Measurements from ENCODE around the gene ATF3. TPM values are rescaled to one million over a fixed set of nuclear protein-coding genes. Genes with fewer than 3 reads are reported as not detected.
A peak's percentile ranks its signal among the peaks of the same experiment; 100 is the strongest.

The ATF3 gene
- total and polyA plus RNA-seq, 4 experiments from 2014 or later = 0.09 to 3.1 (median 2.7) TPM; not detected in 1

DNA sequence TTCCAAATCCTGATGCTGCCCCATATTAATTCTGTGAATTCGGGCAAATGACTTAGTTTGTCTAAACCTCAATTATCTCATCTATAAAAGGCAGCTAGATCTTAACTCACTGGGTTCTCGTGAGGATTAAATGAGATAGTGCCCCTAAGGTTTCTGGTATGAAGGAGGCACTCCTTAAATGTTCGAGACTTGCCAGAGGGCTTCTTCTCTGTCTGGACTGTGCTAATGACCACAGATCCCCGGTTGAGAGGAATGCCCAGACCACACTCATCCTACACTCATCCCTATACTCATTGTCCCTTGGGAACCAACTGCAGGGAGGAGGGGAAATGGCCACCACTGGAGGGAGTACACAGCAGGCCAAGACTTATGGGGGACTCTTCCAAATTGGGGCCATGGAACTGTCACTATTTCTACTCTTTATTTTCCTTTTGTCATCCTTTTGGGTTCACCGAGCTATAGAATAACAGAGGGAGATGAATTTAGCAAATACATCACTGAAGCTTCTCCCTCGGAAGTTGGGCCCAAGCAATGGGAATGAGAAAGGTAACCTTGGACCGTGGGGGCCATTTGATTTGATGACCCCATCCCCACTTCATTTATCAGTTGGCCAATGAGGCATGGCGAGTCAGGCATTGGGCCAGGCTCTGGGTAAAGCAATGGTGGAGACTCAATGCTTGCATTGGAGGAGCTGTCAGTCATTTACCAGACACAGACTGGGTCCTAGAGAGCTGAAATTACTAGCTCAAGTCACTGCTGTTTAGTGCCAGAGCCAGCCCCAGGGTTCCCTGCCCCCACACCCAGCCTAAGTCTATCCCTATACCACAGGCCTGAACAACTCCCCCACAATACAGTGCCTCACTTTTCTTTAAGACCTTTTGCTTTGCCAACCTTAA is 5.1 kb downstream of the ATF3 start:
- no peak overlapping the region for H3K4me3 ChIP-seq (ENCODE audit: low read length in 2 of 2)
- ChIA-PET CTCF (ENCODE audit: partially characterized antibody) (interaction anchor here (0.6 to 2.5 kb wide), 2 partner anchors 16 to 92 kb away, joined by 3 to 8 read pairs; no protein-coding TSS in a partner anchor), POLR2A (ENCODE audit: partially characterized antibody) (no interaction called here)
- H3K27me3 Mint-ChIP-seq = peaks cover 7 to 16% of the 10 kb centered on the region in 2 donors
- H3K9me3 ChIP-seq (ENCODE audit: control insufficient read depth in 1 of 2, low read length in 2 of 2) = no peaks in the 10 kb centered on the region
- peaks cover 0 to 8% of the 10 kb centered on the region in 2 donors for H3K36me3 Mint-ChIP-seq
- no peaks in the 10 kb centered on the region for H3K9me3 Mint-ChIP-seq
- intact Hi-C loops (cut with micrococcal nuclease) = no loop called here
- H3K27ac ChIP-seq (ENCODE audit: low read depth, low read length) = no peak overlapping the region
- peak overlapping the region in 1 of 7 donors; percentile 66 for H3K27ac Mint-ChIP-seq
- no peaks in the 10 kb centered on the region for H3K27me3 ChIP-seq (ENCODE audit: insufficient read depth, low read length)
- H3K4me3 Mint-ChIP-seq = no peak overlapping the region
- peaks cover 5 to 10% (median 7%) of the 10 kb centered on the region in 4 donors for H3K4me1 Mint-ChIP-seq
- DNase-seq = no peak
- H3K36me3 ChIP-seq (ENCODE audit: insufficient read depth, low read length) = no peaks in the 10 kb centered on the region
- peaks cover 8% of the 10 kb centered on the region for H3K4me1 ChIP-seq (ENCODE audit: insufficient read depth, low read length)

DNA sequence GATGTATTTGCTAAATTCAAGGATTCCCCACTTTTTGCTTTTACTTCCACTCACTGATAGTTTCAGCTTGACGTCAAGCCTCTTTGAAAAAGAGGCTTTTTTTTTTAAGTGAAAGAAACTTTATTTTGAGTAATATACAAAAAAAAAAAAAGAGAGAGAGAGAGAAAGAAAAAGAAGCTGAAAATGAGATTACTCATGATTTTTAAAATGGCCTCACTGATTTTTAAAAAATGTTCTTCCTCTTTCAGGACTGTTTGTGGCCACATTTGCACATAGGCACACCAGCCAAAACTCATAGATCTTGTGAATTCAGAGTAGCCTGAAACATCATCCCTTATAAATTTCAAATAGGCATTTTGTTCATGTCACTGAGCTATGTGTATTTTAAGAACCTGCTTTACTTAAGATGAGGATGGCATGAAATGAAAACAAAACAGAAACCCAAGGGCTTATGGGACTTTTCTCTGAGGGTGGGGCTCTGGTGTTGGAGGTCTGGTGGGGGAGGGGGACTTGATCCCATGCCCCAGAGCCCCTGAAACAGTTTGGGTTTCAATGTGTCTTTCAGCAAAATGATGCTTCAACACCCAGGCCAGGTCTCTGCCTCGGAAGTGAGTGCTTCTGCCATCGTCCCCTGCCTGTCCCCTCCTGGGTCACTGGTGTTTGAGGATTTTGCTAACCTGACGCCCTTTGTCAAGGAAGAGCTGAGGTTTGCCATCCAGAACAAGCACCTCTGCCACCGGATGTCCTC is 6.1 kb downstream of the ATF3 start:
- peaks cover 7 to 14% of the 10 kb centered on the region in 2 donors for H3K27me3 Mint-ChIP-seq
- no peak overlapping the region for H3K4me3 Mint-ChIP-seq
- DNase-seq = no peak
- peaks cover 5% of the 10 kb centered on the region for H3K4me1 ChIP-seq (ENCODE audit: insufficient read depth, low read length)
- H3K27me3 ChIP-seq (ENCODE audit: insufficient read depth, low read length) = no peaks in the 10 kb centered on the region
- ChIA-PET POLR2A (ENCODE audit: partially characterized antibody) (no interaction called here), CTCF (ENCODE audit: partially characterized antibody) (interaction anchor here (2.5 kb wide), 1 partner anchor 15 kb away, joined by 8 read pairs; no protein-coding TSS in a partner anchor)
- intact Hi-C loops (cut with micrococcal nuclease) = no loop called here
- H3K9me3 ChIP-seq (ENCODE audit: control insufficient read depth in 1 of 2, low read length in 2 of 2) = no peaks in the 10 kb centered on the region
- no peak overlapping the region for H3K4me3 ChIP-seq (ENCODE audit: low read length in 2 of 2)
- H3K4me1 Mint-ChIP-seq = peaks cover 5 to 6% (median 5%) of the 10 kb centered on the region in 4 donors
- no peaks in the 10 kb centered on the region for H3K9me3 Mint-ChIP-seq
- no peak overlapping the region for H3K27ac ChIP-seq (ENCODE audit: low read depth, low read length)
- peak overlapping the region in 1 of 7 donors; percentile 25 for H3K27ac Mint-ChIP-seq
- peaks cover 0 to 5% of the 10 kb centered on the region in 2 donors for H3K36me3 Mint-ChIP-seq
- H3K36me3 ChIP-seq (ENCODE audit: insufficient read depth, low read length) = no peaks in the 10 kb centered on the region

DNA sequence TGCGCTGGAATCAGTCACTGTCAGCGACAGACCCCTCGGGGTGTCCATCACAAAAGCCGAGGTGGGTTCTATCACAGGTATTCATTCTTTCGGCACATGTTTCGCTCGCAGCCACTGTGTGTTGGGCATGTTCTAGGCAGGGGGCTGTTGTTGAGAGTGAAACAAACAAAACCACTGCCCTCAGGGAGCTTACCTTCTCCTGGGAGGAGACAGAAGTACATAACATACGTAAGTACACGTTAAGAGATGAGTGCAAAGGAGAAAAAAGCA is 6.6 kb downstream of the ATF3 start:
- Histone ChIP-seq H3K4me1 (ENCODE audit: insufficient read depth, low read length) (no peaks in the 10 kb centered on the region), H3K4me3 (ENCODE audit: low read length in 2 of 2) (no peak overlapping the region), H3K27me3 (ENCODE audit: insufficient read depth, low read length) (no peaks in the 10 kb centered on the region), H3K36me3 (ENCODE audit: insufficient read depth, low read length) (no peaks in the 10 kb centered on the region), H3K9me3 (ENCODE audit: control insufficient read depth in 1 of 2, low read length in 2 of 2) (no peaks in the 10 kb centered on the region), H3K27ac (ENCODE audit: low read depth, low read length) (no peak overlapping the region)
- peaks cover 2 to 9% of the 10 kb centered on the region in 2 donors for H3K27me3 Mint-ChIP-seq
- CTCF ChIA-PET (ENCODE audit: partially characterized antibody) = interaction anchor here (2.5 kb wide), 1 partner anchor 14 kb away, joined by 8 read pairs; no protein-coding TSS in a partner anchor
- POLR2A ChIA-PET (ENCODE audit: partially characterized antibody) = no interaction called here
- H3K27ac Mint-ChIP-seq = no peak overlapping the region
- intact Hi-C loops (cut with micrococcal nuclease) = no loop called here
- H3K4me1 Mint-ChIP-seq = peaks cover 0 to 1% (median under 1%) of the 10 kb centered on the region in 4 donors
- H3K9me3 Mint-ChIP-seq = no peaks in the 10 kb centered on the region
- no peak overlapping the region for H3K4me3 Mint-ChIP-seq
- no peaks in the 10 kb centered on the region for H3K36me3 Mint-ChIP-seq
- DNase-seq = no peak

DNA sequence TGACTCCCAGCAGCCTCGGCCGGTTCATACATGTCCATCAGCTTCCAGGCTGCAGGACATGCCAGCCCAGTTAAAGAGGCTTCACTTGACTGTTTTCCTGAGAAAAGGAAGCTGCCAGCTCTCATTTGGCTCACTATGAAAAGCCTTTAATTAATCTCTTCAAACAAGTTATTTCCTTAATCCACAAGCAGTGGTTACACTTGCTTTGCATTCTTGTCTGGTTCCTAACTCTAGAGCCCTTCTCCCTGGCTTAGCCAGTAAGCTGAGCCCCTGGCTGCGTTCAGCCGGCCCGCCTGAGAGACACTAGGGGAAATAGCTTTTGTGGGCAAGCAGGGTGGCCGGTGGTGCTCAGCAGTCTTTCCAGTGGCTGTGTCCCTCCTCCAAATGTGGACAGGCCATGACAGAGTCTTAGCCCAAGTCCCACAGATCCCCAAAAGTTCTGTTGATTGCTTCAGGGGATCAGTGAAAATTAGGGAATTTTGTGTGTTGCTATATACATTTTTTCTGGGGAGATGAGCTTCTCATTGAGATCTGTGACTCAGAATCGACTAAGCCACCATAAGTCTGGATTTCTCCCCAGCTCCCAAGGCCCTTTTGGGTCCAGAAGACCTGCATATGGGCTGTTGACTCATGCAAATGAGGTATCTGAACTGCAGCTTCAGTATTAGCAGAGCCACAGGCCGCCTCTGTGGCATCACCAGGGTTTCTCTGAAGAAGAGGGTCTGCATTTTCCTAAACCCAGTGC is 10.1 kb downstream of the ATF3 start:
- intact Hi-C loops (cut with micrococcal nuclease) = no loop called here
- no peak overlapping the region for H3K27ac ChIP-seq (ENCODE audit: low read depth, low read length)
- H3K4me1 Mint-ChIP-seq = peaks cover 3 to 13% (median 8%) of the 10 kb centered on the region in 4 donors
- no peaks in the 10 kb centered on the region for H3K27me3 ChIP-seq (ENCODE audit: insufficient read depth, low read length)
- CTCF ChIA-PET (ENCODE audit: partially characterized antibody) = interaction anchor here (0.7 to 1.0 kb wide), 5 partner anchors 10 to 163 kb away, joined by 3 to 5 read pairs (median 3); no protein-coding TSS in a partner anchor
- H3K27ac Mint-ChIP-seq = no peak overlapping the region
- H3K36me3 ChIP-seq (ENCODE audit: insufficient read depth, low read length) = no peaks in the 10 kb centered on the region
- POLR2A ChIA-PET (ENCODE audit: partially characterized antibody) = interaction anchor here (1.2 kb wide), 1 partner anchor 10 kb away, joined by 3 read pairs; the partner anchor contains the start of gene ATF3
- no peak for DNase-seq
- H3K4me3 ChIP-seq (ENCODE audit: low read length in 2 of 2) = no peak overlapping the region
- no peak overlapping the region for H3K4me3 Mint-ChIP-seq
- no peaks in the 10 kb centered on the region for H3K9me3 ChIP-seq (ENCODE audit: control insufficient read depth in 1 of 2, low read length in 2 of 2)
- H3K27me3 Mint-ChIP-seq = no peaks in the 10 kb centered on the region
- H3K9me3 Mint-ChIP-seq = no peaks in the 10 kb centered on the region
- no peaks in the 10 kb centered on the region for H3K36me3 Mint-ChIP-seq
- no peaks in the 10 kb centered on the region for H3K4me1 ChIP-seq (ENCODE audit: insufficient read depth, low read length)

DNA sequence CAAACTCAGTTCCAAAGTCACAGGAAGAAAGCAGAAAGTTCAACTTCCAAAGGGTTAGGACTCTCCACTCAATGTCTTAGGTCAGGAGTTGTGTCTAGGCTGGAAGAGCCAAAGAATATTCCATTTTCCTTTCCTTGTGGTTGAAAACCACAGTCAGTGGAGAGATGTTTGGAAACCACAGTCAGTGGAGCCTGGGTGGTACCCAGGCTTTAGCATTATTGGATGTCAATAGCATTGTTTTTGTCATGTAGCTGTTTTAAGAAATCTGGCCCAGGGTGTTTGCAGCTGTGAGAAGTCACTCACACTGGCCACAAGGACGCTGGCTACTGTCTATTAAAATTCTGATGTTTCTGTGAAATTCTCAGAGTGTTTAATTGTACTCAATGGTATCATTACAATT is 11.7 kb downstream of the ATF3 start:
- CTCF ChIA-PET (ENCODE audit: partially characterized antibody) = interaction anchor here (0.8 kb wide), 2 partner anchors 10 to 142 kb away, joined by 3 to 4 read pairs; no protein-coding TSS in a partner anchor
- Histone ChIP-seq H3K27me3 (ENCODE audit: insufficient read depth, low read length) (no peaks in the 10 kb centered on the region), H3K27ac (ENCODE audit: low read depth, low read length) (no peak overlapping the region), H3K36me3 (ENCODE audit: insufficient read depth, low read length) (no peaks in the 10 kb centered on the region), H3K9me3 (ENCODE audit: control insufficient read depth in 1 of 2, low read length in 2 of 2) (no peaks in the 10 kb centered on the region), H3K4me3 (ENCODE audit: low read length in 2 of 2) (no peak overlapping the region), H3K4me1 (ENCODE audit: insufficient read depth, low read length) (no peaks in the 10 kb centered on the region)
- H3K27ac Mint-ChIP-seq = no peak overlapping the region
- POLR2A ChIA-PET (ENCODE audit: partially characterized antibody) = no interaction called here
- H3K4me1 Mint-ChIP-seq = peaks cover 3 to 13% (median 8%) of the 10 kb centered on the region in 4 donors
- no peak overlapping the region for H3K4me3 Mint-ChIP-seq
- intact Hi-C loops (cut with micrococcal nuclease) = no loop called here
- no peaks in the 10 kb centered on the region for H3K9me3 Mint-ChIP-seq
- H3K27me3 Mint-ChIP-seq = peaks cover 0 to 8% of the 10 kb centered on the region in 2 donors
- no peak for DNase-seq
- no peaks in the 10 kb centered on the region for H3K36me3 Mint-ChIP-seq

DNA sequence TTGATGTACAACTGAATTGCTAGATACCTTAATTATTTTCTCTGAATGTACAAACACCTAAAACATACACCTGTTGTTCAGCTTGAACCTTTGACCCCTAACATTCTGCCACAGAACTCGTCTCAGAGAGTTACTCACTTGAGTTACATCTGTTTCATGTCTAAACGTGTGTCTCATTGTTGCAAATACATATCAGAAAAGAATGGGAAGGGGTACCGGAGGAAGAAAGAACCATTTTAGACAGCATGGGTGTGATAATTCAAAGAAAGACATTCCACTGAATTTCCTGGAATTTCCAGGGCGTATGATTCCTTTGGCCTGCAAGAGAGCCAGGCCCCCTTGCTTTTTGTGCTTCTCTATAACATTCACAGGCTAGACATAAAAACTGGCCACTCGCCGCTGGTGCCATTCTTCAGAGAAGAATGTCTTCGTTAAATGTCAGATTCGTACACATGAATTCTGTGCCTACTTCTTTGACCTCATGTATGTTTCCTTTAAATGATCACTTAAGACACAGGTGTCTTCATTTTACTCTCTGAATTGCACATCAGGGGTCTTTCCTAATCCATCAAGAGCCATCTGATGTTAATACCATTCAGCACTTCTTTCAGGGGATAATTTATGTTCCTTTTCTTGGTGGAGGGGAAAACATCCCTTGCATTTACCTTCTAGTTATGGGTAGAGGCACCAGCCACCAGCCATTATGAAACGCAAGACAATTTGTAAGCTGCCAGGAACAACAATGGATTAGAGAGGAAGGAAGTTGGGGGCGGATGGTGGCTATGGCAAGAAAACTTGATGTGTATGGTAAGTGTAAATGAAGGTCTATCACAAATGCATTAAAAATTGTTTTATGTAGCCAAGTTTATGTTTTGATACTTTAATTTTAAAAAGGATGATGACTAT is 12.7 kb downstream of the ATF3 start:
- Mint-ChIP-seq H3K4me1 (peaks cover 3 to 13% (median 8%) of the 10 kb centered on the region in 4 donors), H3K27me3 (peaks cover 2 to 10% of the 10 kb centered on the region in 2 donors), H3K9me3 (no peaks in the 10 kb centered on the region), H3K4me3 (no peak overlapping the region), H3K36me3 (no peaks in the 10 kb centered on the region), H3K27ac (peak overlapping the region in 1 of 7 donors; percentile 33)
- intact Hi-C loops (cut with micrococcal nuclease) = no loop called here
- Histone ChIP-seq H3K27ac (ENCODE audit: low read depth, low read length) (no peak overlapping the region), H3K9me3 (ENCODE audit: control insufficient read depth in 1 of 2, low read length in 2 of 2) (no peaks in the 10 kb centered on the region), H3K4me1 (ENCODE audit: insufficient read depth, low read length) (no peaks in the 10 kb centered on the region), H3K36me3 (ENCODE audit: insufficient read depth, low read length) (no peaks in the 10 kb centered on the region), H3K27me3 (ENCODE audit: insufficient read depth, low read length) (no peaks in the 10 kb centered on the region), H3K4me3 (ENCODE audit: low read length in 2 of 2) (no peak overlapping the region)
- DNase-seq = no peak
- POLR2A ChIA-PET (ENCODE audit: partially characterized antibody) = no interaction called here
- CTCF ChIA-PET (ENCODE audit: partially characterized antibody) = interaction anchor here (0.8 kb wide), 1 partner anchor 143 kb away, joined by 4 read pairs; no protein-coding TSS in a partner anchor

Measured in CD4-positive, alpha-beta memory T cell (primary cell).